Tibial nerve (tissue), 4 donors: Measurements from ENCODE around the gene EMILIN2. TPM values are rescaled to one million over a fixed set of nuclear protein-coding genes. Genes with fewer than 3 reads are reported as not detected.

Experiments used
- DNase-seq, 2 donors: peaks; one replicate each; pipeline ENCODE4 v3.0.0-alpha.2; 2019; ENCODE audit warnings: low spot score in 2 of 2
- H3K27ac ChIP-seq, 4 donors: fragments of 200-600 bp; sonication (generic) in 3 of 4; one replicate each; pipeline ENCODE4 v1.5.1; 2017 to 2019; ENCODE audit warnings: mild to moderate bottlenecking in 1 of 4
- H3K27me3 ChIP-seq, 2 donors: fragments of 200-600 bp; sonication (generic) in 1 of 2; one replicate each; pipeline versions ENCODE4 v1.5.1 to v1.6.0; 2017 to 2019
- H3K36me3 ChIP-seq, 3 donors: fragments of 200-600 bp; sonication (generic); one replicate each; pipeline ENCODE4 v1.5.1; 2018 to 2019
- H3K4me1 ChIP-seq, 4 donors: fragments of 200-600 bp; sonication (generic) in 3 of 4; one replicate each; pipeline ENCODE4 v1.5.1; 2017 to 2019
- H3K4me3 ChIP-seq, 4 donors: fragments of 200-600 bp; sonication (generic) in 3 of 4; one replicate each; pipeline ENCODE4 v1.5.1; 2017 to 2019; ENCODE audit warnings: mild to moderate bottlenecking in 1 of 4, moderate library complexity in 1 of 4
- H3K9me3 ChIP-seq, 4 donors: fragments of 200-600 bp; sonication (generic) in 3 of 4; one replicate each; pipeline ENCODE4 v1.5.1; 2017 to 2019
- CTCF ChIP-seq, 5 experiments: fragments of 200-600 bp in 3 of 5; fragments of 450-650 bp in 2 of 5; sonication (generic) in 3 of 5; IDR thresholded peaks; one replicate each; pipeline ENCODE4 v1.5.1; 2016 to 2019; ENCODE audit warnings: antibody characterized with exemption in 5 of 5, mild to moderate bottlenecking in 3 of 5, moderate library complexity in 2 of 5
- EP300 ChIP-seq, 2 donors: sonication (generic); formaldehyde crosslinking; IDR thresholded peaks; one replicate each; pipeline ENCODE4 v1.6.1; 2017; ENCODE audit warnings: antibody characterized with exemption in 2 of 2, mild to moderate bottlenecking in 1 of 2
- POLR2A ChIP-seq, 2 donors: fragments of 450-650 bp; IDR thresholded peaks; one replicate each; pipeline ENCODE4 v1.6.1; 2017; ENCODE audit warnings: antibody characterized with exemption in 2 of 2, mild to moderate bottlenecking in 2 of 2, moderate library complexity in 2 of 2
- WGBS, 2 donors: methylation state at CpG; one replicate each; pipeline ENCODE4 v1.1.5; 2018; 5-methylcytosine and 5-hydroxymethylcytosine counted together
- total RNA-seq, 4 donors: library from RNA; depleted of rRNA; stranded (reverse); fragments of >200 nt; gene quantifications; one replicate each; pipeline ENCODE4 v1.1.0, GENCODE V29; 2016

Gene EMILIN2
- total RNA-seq, 4 donors from 2014 or later = 29.1 to 70.8 (median 36.3) TPM

GRCh38 chr18:2823202-2823601 is 23.6 kb upstream of the EMILIN2 start:
- DNase-seq = no peak
- 66 to 85% methylated on average over 2 of the region's 2 CpGs for WGBS, 2 donors
- H3K4me1 ChIP-seq = peaks cover 0 to 9% (median 0%) of the 10 kb centered on the region in 4 donors
- no peaks in the 10 kb centered on the region for H3K36me3 ChIP-seq
- no peak overlapping the region for H3K27ac ChIP-seq
- no peaks in the 10 kb centered on the region for H3K27me3 ChIP-seq
- no peak overlapping the region for H3K4me3 ChIP-seq
- TF ChIP-seq EP300 (IDR thresholded peaks at IDR 0.05) = no peak
- no peak for TF ChIP-seq CTCF (IDR thresholded peaks at IDR 0.05)
- TF ChIP-seq POLR2A (IDR thresholded peaks at IDR 0.05) = no peak
- peaks cover 0 to 14% (median 0%) of the 10 kb centered on the region in 4 donors for H3K9me3 ChIP-seq

DNA sequence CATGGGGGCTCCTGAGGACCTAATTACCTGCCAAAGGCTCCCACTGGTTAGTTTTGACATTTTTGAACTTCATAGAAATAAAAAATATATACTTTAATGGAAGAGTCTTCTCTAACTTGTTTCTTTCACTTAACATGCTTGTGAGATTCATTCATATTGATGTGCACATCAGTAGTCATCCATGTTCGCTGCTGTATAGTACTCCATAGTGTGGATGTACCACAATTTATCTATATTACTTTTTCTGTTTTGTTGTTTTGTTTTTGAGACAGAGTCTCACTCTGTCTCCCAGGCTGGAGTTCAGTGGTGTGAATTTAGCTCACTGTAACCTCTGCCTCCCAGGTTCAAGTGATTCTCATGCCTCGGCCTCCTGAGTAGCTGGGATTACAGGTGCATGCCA is 22.8 kb upstream of the EMILIN2 start:
- H3K27ac ChIP-seq = no peak overlapping the region
- WGBS, 2 donors = 91 to 99% methylated on average over 2 of the region's 2 CpGs
- DNase-seq = no peak
- H3K27me3 ChIP-seq = no peaks in the 10 kb centered on the region
- no peak overlapping the region for H3K4me3 ChIP-seq
- H3K9me3 ChIP-seq = peaks cover 0 to 7% (median 0%) of the 10 kb centered on the region in 4 donors
- TF ChIP-seq POLR2A (IDR thresholded peaks at IDR 0.05) (no peak), EP300 (IDR thresholded peaks at IDR 0.05) (no peak), CTCF (IDR thresholded peaks at IDR 0.05) (no peak)
- H3K36me3 ChIP-seq = no peaks in the 10 kb centered on the region
- peaks cover 0 to 9% (median 0%) of the 10 kb centered on the region in 4 donors for H3K4me1 ChIP-seq

GRCh38 chr18:2824865-2825264 is 21.9 kb upstream of the EMILIN2 start:
- no peak for DNase-seq
- no peak overlapping the region for H3K27ac ChIP-seq
- no peaks in the 10 kb centered on the region for H3K36me3 ChIP-seq
- peaks cover 0 to 7% (median 0%) of the 10 kb centered on the region in 4 donors for H3K9me3 ChIP-seq
- 83% methylated on average over 5 of the region's 5 CpGs for WGBS, 2 donors
- peaks cover 0 to 9% (median 0%) of the 10 kb centered on the region in 4 donors for H3K4me1 ChIP-seq
- H3K4me3 ChIP-seq = no peak overlapping the region
- H3K27me3 ChIP-seq = no peaks in the 10 kb centered on the region
- no peak for TF ChIP-seq POLR2A (IDR thresholded peaks at IDR 0.05)
- no peak for TF ChIP-seq EP300 (IDR thresholded peaks at IDR 0.05)
- no peak for TF ChIP-seq CTCF (IDR thresholded peaks at IDR 0.05)

GRCh38 chr18:2825613-2826175 is 21.1 kb upstream of the EMILIN2 start:
- Histone ChIP-seq H3K9me3 (peaks cover 0 to 7% (median 0%) of the 10 kb centered on the region in 4 donors), H3K27me3 (no peaks in the 10 kb centered on the region), H3K4me3 (no peak overlapping the region), H3K27ac (no peak overlapping the region), H3K4me1 (peaks cover 0 to 9% (median 0%) of the 10 kb centered on the region in 4 donors), H3K36me3 (no peaks in the 10 kb centered on the region)
- no peak for DNase-seq
- TF ChIP-seq CTCF (IDR thresholded peaks at IDR 0.05) (no peak), EP300 (IDR thresholded peaks at IDR 0.05) (no peak), POLR2A (IDR thresholded peaks at IDR 0.05) (no peak)
- WGBS, 2 donors = 89 to 91% methylated on average over 3 of the region's 3 CpGs

- Histone ChIP-seq H3K36me3 (no peaks in the 10 kb centered on the region), H3K4me1 (peaks cover 0 to 9% (median 0%) of the 10 kb centered on the region in 4 donors), H3K27me3 (no peaks in the 10 kb centered on the region), H3K9me3 (peaks cover 0 to 7% (median 0%) of the 10 kb centered on the region in 4 donors), H3K4me3 (no peak overlapping the region), H3K27ac (peak overlapping the region in 2 of 4 donors; percentile 61 to 67)
- peak in 1 of 2 donors; percentile 16 for DNase-seq
- TF ChIP-seq CTCF (IDR thresholded peaks at IDR 0.05) (no peak), EP300 (IDR thresholded peaks at IDR 0.05) (peak in 1 of 2 donors; percentile 36), POLR2A (IDR thresholded peaks at IDR 0.05) (no peak)
- 35 to 37% methylated on average over 10 of the region's 10 CpGs for WGBS, 2 donors
Observed at GRCh38 chr18:2826581-2826980, 20.2 kb upstream of the EMILIN2 start.
